Nucleus accumbens (tissue), 56 donors: ENCODE data around the gene SIGLEC10.
"Not testable (repeated sequence)": the region's sequence is repeated elsewhere in the genome, so short reads cannot be mapped to it uniquely, and the experiment has no call there.

ENCODE experiments used
- DNase-seq, 56 donors: peaks; one replicate each; lab custom pipeline; 2025; lab: John Stamatoyannopoulos, UW

SIGLEC10 gene, protein sequence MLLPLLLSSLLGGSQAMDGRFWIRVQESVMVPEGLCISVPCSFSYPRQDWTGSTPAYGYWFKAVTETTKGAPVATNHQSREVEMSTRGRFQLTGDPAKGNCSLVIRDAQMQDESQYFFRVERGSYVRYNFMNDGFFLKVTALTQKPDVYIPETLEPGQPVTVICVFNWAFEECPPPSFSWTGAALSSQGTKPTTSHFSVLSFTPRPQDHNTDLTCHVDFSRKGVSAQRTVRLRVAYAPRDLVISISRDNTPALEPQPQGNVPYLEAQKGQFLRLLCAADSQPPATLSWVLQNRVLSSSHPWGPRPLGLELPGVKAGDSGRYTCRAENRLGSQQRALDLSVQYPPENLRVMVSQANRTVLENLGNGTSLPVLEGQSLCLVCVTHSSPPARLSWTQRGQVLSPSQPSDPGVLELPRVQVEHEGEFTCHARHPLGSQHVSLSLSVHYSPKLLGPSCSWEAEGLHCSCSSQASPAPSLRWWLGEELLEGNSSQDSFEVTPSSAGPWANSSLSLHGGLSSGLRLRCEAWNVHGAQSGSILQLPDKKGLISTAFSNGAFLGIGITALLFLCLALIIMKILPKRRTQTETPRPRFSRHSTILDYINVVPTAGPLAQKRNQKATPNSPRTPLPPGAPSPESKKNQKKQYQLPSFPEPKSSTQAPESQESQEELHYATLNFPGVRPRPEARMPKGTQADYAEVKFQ

DNA sequence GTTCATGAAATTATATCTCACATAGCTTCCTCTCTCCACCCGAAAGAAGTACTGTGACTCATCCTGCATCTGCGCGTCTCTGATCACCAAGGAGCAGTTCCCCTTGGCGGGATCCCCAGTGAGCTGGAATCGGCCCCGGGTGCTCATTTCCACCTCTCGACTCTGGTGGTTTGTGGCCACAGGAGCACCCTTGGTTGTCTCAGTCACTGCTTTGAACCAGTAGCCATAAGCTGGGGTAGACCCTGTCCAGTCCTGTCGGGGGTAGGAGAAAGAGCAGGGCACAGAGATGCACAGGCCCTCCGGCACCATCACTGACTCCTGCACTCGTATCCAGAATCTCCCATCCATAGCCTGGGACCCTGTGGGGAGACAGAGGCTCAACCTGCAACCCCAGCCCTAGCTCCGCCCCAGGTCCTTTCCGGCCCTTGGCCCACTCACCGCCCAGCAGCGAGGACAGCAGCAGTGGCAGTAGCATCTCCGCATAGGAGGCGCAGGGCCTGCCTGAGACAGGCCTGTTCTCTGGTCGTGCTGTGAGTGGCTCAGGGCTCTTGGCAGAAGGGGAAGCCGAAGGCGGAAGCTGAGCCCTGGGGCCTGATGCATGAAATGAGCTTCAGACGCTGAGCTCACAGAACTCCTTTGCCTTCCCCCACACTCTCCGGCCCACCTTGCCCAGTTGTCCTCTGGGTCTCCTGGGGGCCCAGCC, at the start of gene SIGLEC10:
Gene SIGLEC10, minus strand, starts transcription at position 536 of the 703 bp plus-strand sequence. Its CDS starts 61 bp downstream, at position 475.
- peak in 17 of 56 donors; percentile 2 to 34 (median 20) for DNase-seq

DNA sequence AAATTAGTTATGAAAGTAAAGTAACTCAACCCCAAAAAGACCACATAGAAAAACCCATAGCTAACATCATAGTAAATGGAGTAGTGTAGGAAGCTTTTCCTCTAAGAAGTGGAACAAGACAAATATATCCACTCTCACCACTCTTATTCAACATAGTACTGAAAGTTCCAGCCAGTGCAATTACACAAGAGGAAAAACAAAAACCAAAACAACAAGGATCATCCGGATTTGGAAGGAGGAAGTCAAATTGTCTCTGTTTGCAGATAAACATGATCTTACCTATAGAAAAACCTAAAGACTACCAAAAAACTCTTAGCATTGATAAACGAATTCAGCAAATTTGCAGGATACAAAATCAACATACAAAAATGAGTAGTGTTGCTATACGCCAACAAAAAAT, 49.3 kb upstream of the SIGLEC10 start:
- no peak for DNase-seq

DNA sequence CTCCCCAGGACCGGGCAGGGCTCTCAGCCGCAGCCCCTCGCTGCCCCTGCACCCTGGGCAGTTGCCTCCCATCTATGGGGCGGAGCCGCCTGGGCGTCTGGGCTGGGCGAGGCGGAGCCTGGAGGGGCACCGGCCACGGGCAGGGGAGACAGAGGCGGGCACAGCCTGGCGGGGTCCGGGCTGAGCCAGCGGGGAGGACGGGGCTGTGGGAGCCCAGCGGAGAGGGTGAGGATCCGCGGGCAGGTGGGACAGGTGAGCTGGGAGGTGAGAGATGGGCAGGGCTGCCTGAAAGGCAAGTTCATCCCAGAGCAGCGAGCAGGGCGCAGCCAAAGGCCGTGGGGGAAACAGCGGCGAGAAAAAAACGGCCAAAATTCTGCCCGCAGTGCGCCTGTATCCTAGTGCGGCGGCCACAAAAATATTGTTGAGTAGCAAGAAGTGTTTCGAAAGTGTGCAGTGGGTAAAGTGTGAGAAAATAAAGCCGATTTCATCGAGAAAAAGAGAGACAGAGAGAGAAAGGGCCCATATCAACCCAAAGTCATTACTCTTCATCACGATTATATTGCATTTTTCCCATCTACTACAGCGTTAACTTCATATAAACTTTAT, 46.6 kb upstream of the SIGLEC10 start:
- not testable (repeated sequence) for DNase-seq

DNA sequence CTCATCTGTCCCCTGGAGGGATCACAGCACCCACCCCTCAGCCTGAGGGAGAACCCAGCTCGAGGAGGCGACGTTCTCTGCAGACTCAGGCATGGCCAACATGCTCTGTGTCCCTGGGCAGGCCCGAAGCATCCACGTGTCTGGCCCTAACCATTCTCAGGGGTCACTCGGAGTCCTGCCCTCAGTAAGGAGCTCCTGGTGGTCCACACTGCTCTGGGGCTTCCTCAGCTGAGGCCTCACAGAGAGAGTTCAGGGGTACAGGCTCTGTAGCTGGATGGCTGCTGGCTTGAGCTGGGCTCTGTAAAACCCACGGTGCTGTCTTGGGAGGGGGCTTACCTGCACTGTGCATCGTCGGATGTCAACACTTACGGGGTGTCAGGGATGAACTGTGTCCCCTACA, 45.2 kb upstream of the SIGLEC10 start:
- DNase-seq = no peak

DNA sequence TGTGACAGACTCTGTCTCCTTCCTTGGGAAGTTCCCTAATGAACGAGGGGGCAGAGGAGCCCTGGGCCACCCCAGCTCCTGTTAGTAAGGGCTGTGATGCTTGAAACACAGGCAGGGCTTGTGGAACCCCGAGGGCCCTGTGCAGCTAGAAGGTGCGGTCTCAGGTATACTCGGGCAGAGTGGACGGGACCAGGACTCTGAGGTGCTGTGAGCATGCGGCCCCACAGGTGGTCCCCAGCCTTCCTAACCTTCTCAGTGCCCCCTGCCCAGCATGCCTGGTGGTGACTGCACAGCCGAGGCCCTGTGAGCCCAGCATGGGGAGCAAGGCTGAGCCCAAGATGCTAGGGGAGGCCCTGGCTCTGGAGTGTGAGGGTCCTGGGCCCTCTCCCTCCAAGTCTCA, 44.8 kb upstream of the SIGLEC10 start:
- no peak for DNase-seq

DNA sequence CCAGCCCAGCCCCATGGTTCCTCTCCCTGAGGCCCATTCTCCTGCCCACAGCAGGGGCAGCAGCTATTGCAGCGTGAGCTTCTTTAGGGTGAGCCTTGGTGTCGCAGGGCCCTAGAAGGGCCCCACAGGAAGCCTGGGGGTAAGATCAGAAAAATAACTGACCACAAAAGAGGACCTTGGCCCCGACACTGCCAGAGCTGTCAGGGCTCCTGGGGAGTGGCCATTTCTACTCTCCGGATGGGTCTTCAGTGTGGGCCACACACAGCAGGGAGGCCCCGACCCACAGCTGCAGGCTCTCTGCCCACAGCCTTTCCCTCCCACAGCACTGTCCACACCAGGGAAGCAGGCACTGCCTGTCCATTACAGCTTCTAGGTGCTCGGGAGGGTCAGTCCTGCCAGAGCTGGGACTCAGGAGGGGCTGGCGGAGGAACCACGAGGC, 44.3 kb upstream of the SIGLEC10 start:
- DNase-seq = peak in 10 of 56 donors; percentile 4 to 42 (median 18)

DNA sequence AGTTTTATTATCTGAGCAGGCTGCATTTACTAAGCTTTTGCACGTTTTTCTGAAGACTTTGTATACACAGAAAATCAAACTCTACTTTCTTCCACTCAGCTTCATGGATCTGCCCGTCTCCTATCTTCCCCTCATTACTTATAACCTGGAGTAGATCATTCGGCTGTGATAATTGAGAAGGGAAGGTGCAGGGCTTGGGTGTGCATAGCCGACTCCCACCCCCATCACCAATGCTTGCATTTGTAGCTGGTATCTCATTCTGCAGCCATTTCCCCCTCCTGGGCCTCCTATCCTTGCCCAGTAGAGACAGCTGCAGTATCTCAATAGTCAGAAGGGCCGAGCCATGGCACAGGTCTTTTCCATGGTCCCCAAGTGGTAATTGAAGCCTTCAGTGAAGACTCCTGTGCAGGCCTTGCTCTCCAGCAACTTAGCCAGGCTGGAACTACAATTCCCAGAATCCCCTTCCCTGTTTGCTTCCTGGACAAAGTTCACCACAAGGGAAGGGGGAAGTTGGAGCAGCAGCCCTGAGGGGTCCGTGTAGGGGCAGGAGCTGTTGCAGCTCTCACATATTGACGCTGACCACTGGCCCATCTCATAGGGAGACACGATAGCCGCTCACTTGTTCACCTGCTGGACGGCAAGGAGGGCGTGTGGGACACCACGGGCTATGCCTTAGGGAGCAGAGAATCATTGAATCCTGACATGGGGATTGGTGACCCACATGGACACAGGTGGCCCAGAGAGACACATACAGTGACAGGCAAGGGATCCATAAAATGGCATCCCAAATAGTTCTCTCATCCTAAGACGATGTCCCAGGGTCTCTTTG, 42.9 kb upstream of the SIGLEC10 start:
- no peak for DNase-seq

DNA sequence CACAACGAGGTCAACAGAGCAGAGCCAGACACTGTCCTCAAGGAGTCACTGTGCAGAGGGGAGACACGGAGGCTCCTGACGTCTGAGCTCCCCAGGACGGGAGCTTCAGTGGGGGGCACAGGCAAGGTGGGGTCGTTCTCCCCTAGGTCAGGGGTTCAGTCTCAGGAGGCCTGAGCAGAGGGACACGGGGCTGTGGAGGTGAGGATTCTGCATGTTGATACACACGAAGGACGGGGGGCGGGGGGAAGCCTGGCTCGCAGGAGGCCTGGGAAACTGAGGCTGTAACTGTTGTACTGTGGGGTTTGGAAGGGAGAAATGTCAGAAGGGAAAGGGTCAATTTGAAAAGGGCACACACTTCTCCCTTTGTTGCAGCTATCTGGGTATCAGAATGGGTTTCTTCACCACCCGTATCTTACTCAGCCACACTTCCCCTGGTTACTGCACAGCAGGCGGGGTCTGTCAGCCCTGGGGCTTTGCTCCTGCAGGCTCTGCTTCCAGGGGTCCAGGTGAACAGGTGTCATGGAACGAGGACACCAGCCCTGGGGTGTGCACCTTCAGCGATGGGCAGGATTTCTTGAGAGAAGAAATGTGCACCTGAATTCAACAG, 41.6 kb upstream of the SIGLEC10 start:
- DNase-seq = no peak

DNA sequence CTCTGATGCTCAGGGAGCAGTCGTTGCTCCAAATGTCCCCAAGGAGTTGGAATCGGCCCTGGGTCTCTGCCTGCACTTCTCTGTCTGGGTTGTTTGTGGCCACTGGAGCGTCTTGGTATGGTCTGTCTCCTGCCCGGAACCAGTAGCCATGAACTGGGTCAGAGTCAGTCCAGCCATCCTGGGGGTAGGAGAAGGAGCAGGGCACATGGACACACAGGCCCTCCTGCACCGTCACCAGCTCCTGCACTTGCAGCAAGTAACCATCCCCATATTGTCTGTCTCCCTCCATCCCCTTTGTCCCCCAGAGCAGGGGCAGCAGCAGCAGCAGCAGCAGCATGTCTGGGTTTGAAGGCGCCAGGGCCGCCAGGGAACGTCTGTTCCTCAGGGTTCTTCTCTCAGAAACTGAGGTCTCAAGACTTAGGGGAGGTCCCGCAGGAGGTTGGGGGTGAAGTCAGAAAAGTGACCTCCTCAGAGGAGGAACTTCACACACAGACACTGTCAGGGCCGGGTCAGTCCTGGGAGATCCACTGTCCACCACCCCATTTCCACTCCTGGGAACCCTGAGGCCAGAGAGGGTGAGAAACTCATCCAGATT, 40.7 kb upstream of the SIGLEC10 start, which contains the start of gene SIGLEC8:
Gene SIGLEC8, minus strand, starts transcription at position 404 of the 595 bp plus-strand sequence. Its CDS starts 67 bp downstream, at position 337.
- DNase-seq = peak in 1 of 56 donors; percentile 4

DNA sequence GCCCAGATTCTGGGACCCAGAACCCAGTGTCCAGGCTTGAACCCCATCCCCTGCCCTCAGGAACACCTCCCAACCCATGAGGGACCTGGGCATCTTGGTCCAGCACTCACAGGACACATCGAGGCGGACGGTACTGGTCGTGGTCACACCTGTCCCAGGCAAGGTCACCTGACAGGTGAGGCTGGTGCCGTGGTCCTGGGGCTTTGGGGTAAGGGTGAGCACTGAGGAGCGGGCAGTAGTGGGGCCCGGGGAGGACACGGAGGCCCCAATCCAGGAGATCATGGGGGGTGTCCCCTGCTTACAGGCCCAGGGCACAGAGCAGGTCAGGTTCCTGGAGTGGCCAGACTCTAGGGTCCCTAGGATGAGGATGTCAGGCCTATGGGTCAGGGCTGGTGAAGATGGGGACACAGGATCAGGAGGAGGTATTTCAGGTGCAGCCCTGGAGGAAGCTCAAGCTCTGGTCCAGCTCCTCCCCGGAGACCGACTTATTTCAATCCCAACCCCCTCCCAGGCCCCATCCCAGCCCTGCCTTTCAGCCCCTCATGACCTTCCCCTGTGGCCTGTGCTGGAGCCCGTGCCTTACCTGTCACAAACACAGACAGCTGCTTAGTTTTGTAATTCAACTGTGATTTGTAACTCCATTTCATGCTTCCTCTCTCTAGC, 40.0 kb upstream of the SIGLEC10 start:
- DNase-seq = no peak

DNA sequence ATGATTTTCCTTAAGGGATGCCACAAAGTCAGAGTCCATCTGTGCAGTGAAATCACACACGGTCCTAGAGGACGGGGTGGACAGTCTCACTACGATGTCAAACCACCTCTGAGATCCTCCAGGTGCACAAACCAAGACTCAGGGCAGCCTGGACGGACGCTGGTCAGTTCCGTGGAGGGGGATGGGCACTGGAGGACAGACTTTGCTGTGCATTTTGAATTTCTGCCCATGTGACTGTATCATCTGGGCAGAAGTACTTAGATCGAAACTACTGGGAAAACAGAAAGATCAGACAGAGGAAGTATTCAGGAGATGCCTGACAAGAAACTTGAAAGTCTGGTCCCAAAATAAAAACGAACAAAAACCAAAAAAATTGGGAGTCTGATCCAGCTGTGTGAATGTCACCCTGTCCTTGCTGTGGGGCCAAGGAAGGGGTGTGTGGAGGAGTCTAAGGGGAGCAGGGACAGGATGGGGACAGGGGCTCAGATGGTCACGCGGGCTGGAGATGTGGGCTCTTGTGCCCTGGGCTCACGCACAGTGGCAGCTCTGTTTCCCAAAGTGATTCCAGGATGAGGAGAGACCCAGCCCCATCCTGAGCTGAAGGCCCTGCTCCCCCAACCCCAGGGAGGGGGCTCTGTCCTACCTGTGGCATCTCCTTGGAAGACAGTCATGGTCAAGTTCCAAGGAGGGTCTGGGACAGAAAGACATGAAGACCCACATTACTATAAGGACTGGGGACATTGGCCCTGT, 39.3 kb upstream of the SIGLEC10 start:
- peak in 1 of 56 donors; percentile 8 for DNase-seq

DNA sequence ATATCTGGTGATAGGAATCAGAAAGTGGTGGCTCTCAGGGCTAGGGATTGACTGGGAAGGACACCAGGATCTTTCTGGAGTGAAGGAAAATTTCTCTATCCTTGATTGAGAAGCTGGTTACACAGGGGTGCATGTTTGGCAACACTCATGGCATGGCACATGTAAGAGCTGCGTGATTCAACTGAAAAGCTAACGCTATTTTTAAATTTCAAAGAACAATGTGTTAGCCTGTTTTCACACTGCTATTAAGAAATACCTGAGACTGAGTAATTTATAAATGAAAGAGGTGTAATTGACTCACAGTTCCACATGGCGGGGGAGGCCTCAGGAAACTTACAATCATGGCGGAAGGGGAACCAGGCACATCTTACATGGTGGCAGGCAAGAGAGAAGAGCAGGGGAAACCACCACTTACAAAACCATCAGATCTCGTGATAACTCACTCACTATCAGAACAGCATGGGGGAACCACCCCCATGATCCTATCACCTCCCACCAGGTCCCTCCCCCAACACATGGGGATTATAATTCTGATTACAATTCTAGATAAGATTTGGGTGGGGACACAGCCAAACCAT, 33.4 kb upstream of the SIGLEC10 start:
- no peak for DNase-seq

DNA sequence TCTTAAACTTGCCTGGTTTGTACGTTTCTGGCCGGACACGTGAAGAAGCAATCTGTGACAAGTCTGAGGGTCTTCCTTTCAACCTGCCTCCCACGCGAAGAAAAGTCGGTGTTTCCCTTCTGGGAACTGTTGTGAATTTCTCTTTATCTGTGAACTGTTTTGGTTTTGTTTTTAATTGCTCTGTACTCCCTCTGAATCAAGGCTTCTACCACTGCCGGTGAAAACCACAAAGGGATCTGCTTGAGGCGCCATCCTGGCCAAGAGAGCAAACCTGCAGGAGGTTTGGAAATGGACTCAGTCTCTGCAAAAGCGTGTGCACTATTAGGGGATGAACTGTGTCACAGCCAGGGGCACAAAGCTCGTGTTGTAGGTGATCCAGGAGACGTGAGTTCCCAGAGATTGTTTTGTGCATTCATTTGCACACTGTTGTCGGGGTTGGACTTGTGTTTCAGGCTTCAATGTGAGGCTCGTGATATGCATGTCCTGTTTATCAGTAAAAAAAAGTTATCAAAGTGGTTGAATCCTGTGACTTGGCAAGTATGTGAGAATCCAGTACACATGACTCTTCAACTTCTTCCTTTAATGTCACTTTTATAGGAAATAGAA, 31.1 kb upstream of the SIGLEC10 start:
- no peak for DNase-seq

DNA sequence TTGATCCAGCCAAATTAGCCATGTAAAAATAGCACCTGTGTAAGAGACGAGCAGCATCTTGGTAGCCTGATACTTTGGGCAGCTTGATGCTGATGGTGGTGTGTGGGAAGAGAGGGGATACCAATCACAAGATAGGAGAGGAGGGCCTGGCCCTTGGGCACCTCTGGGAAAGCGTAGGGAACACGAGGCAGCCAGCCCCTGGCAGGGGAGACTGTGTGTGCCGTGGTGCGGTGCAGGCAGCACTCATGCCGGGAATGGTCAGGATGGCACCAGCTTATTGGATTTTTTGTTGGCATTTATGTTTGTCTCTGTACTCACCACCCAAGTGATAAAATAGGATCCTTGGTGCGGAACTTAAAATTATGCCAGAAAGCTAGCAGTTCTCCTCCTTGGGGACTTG, 30.6 kb upstream of the SIGLEC10 start:
- DNase-seq = no peak

DNA sequence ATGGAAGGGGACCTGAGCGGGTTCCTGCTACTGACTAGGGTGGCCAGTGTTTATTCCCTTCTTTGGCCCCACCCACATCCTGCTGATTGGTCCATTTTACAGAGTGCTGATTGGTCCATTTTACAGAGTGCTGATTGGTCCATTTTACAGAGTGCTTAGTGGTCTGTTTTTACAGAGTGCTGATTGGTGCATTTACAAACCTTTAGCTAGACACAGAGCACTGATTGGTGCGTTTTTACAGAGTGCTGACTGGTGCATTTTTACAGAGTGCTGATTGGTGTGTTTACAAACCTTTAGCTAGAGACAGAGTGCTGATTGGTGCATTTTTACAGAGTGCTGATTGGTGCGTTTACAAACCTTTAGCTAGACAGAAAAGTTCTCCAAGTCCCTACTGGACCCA, 30.1 kb upstream of the SIGLEC10 start:
- DNase-seq = not testable (repeated sequence)
